GM12878 (cell line): ENCODE data around the gene PTPRN2. TPM values are rescaled to one million over a fixed set of nuclear protein-coding genes. Genes with fewer than 3 reads are reported as not detected.

Source experiments
- ATAC-seq: fragments of 200-7000 bp; cut with Tn5 transposase; 3 replicates; pipeline ENCODE4 v1.9.1; 2020; ENCODE audit warnings: mild to moderate bottlenecking, moderate library complexity
- BruUV-seq: library from RNA; stranded (reverse); fragments of 400-500 nt; replicated peaks from 2 replicates; lab custom pipeline; 2021; lab: Mats Ljungman, UMichigan
- CTCF ChIA-PET: fragments of 300-600 bp; sonication (Branson Sonifier 250); formaldehyde crosslinking; extraction: SDS; loops from one replicate; lab custom pipeline; 2021; ENCODE audit warnings: inconsistent platforms; lab: Yijun Ruan, JAX
- POLR2A ChIA-PET: fragments of 350-600 bp; formaldehyde crosslinking; extraction: SDS; loops from one replicate; lab custom pipeline; 2021; ENCODE audit warnings: inconsistent platforms; lab: Charles Lee
- RAD21 ChIA-PET: fragments of 300-600 bp; sonication (Branson Sonifier 250); formaldehyde crosslinking; loops from one replicate; lab custom pipeline; 2023; ENCODE audit warnings: antibody characterized with exemption; ENCODE audit not compliant: unreplicated experiment; lab: Charles Lee
- SMC1A ChIA-PET: fragments of 300-600 bp; sonication (Branson Sonifier 250); formaldehyde crosslinking; loops from one replicate; lab custom pipeline; 2023; ENCODE audit not compliant: unreplicated experiment, uncharacterized antibody; lab: Charles Lee
- DNase-seq: peaks from one replicate; pipeline ENCODE4 v3.0.0-alpha.2; 2011; ENCODE audit warnings: low read depth, low spot score
- FAIRE-seq: peaks from 3 replicates; lab custom pipeline; 2011; peaks lifted over from hg19 to GRCh38; lab: Jason Lieb, UNC
- H2AFZ ChIP-seq: 2 replicates; pipeline ENCODE4 v1.6.0; 2011; ENCODE audit warnings: low read depth, low read length, control low read depth; ENCODE audit not compliant: control insufficient read depth
- H3K27ac ChIP-seq: 2 replicates; pipeline ENCODE4 v1.5.1; 2011; ENCODE audit warnings: control low read depth; ENCODE audit not compliant: control insufficient read depth, insufficient read depth
- H3K27me3 ChIP-seq, 2 experiments: replicated peaks in 1 of 2; 2 replicates each; pipeline versions ENCODE4 v1.6.0 to v1.6.1; 2011; ENCODE audit warnings: low read length in 1 of 2; ENCODE audit not compliant: control insufficient read depth in 2 of 2, insufficient read depth in 2 of 2
- H3K36me3 ChIP-seq, 2 experiments: 2 replicates each; pipeline ENCODE4 v1.5.1; 2011; ENCODE audit warnings: low read length in 1 of 2; ENCODE audit not compliant: control insufficient read depth in 2 of 2, insufficient read depth in 2 of 2
- H3K4me1 ChIP-seq: 2 replicates; pipeline ENCODE4 v1.6.1; 2011; ENCODE audit warnings: mild to moderate bottlenecking, low read length, moderate library complexity, mixed read lengths; ENCODE audit not compliant: control insufficient read depth, insufficient read depth
- H3K4me2 ChIP-seq: 2 replicates; pipeline ENCODE4 v1.6.0; 2011; ENCODE audit warnings: control low read depth; ENCODE audit not compliant: control insufficient read depth, insufficient read depth
- H3K4me3 ChIP-seq: fragments of 200-600 bp; sonication (generic); 2 replicates; pipeline ENCODE4 v1.5.1; 2016
- H3K79me2 ChIP-seq: 2 replicates; pipeline ENCODE4 v1.6.0; 2011; ENCODE audit warnings: low read length; ENCODE audit not compliant: control insufficient read depth, insufficient read depth
- H3K9ac ChIP-seq: 2 replicates; pipeline ENCODE4 v1.8.0; 2011; ENCODE audit warnings: low read length, control low read depth, mixed read lengths; ENCODE audit not compliant: control insufficient read depth, insufficient read depth
- H3K9me3 ChIP-seq: replicated peaks from 3 replicates; pipeline ENCODE4 v1.5.1; 2011; ENCODE audit warnings: mild to moderate bottlenecking, low read length; ENCODE audit not compliant: control insufficient read depth, insufficient read depth
- H4K20me1 ChIP-seq: 2 replicates; pipeline ENCODE4 v1.6.0; 2011; ENCODE audit not compliant: control insufficient read depth, insufficient read depth
- ATF7 ChIP-seq: fragments of 450-650 bp; IDR thresholded peaks from 2 replicates; pipeline ENCODE4 v1.6.1; 2016; ENCODE audit warnings: low read depth, mild to moderate bottlenecking
- CHD2 ChIP-seq: IDR thresholded peaks from 2 replicates; pipeline ENCODE4 v1.6.1; 2011; ENCODE audit warnings: low read depth, low read length, improper control_type of control experiment, borderline replicate concordance
- GABPA ChIP-seq: IDR thresholded peaks from 2 replicates; pipeline ENCODE4 v1.6.1; 2014; ENCODE audit warnings: antibody characterized with exemption, low read depth, mild to moderate bottlenecking, inconsistent platforms
- HDAC6 ChIP-seq: fragments of 200-600 bp; sonication (generic); IDR thresholded peaks from one replicate; pipeline ENCODE4 v1.8.0; 2017; ENCODE audit warnings: antibody characterized with exemption; ENCODE audit not compliant: unreplicated experiment
- LARP7 ChIP-seq: fragments of 450-650 bp; IDR thresholded peaks from 2 replicates; pipeline ENCODE4 v1.6.1; 2017; ENCODE audit warnings: mild to moderate bottlenecking
- MTA2 ChIP-seq: fragments of 450-650 bp; IDR thresholded peaks from 2 replicates; pipeline ENCODE4 v1.6.1; 2016; ENCODE audit warnings: low read depth, mild to moderate bottlenecking, moderate library complexity
- MTA3 ChIP-seq: IDR thresholded peaks from 2 replicates; pipeline ENCODE4 v1.6.1; 2012; ENCODE audit warnings: low read length, inconsistent platforms, borderline replicate concordance
- MXI1 ChIP-seq: fragments of 150-350 bp; IDR thresholded peaks from 2 replicates; pipeline ENCODE4 v1.6.1; 2011; ENCODE audit warnings: low read depth, mild to moderate bottlenecking, inconsistent platforms, low read length, improper control_type of control experiment
- SPI1 ChIP-seq: IDR thresholded peaks from 2 replicates; pipeline ENCODE4 v1.6.1; 2011; ENCODE audit warnings: low read depth, mild to moderate bottlenecking, low read length, moderate library complexity, borderline replicate concordance; ENCODE audit not compliant: insufficient read depth
- SREBF1 ChIP-seq: IDR thresholded peaks from 2 replicates; pipeline ENCODE4 v1.6.1; 2012; ENCODE audit warnings: mild to moderate bottlenecking, low read length
- STAT1 ChIP-seq: fragments of 450-650 bp; conservative IDR thresholded peaks from 2 replicates; pipeline ENCODE4 v1.6.1; 2014; ENCODE audit warnings: antibody characterized with exemption, mild to moderate bottlenecking
- WRNIP1 ChIP-seq: IDR thresholded peaks from 2 replicates; pipeline ENCODE4 v1.6.1; 2011; ENCODE audit warnings: low read depth, low read length, improper control_type of control experiment, borderline replicate concordance
- WGBS: methylation state at CpG from one replicate; pipeline ENCODE4 v1.1.6; 2016; ENCODE audit warnings: low lambda C conversion rate; ENCODE audit not compliant: insufficient replicate concordance, insufficient coverage; ENCODE audit errors: missing lambda C conversion rate; 5-methylcytosine and 5-hydroxymethylcytosine counted together
- in situ Hi-C: fragments of 300-500 bp; cut with MboI; formaldehyde crosslinking; loops from 9 replicates; pipeline ENCODE4 v1.14.3; 2018; ENCODE audit warnings: mixed read lengths
- intact Hi-C: fragments of 100-400 bp; cut with micrococcal nuclease; formaldehyde crosslinking; loops from one replicate; pipeline ENCODE4 v1.14.2; 2022; ENCODE audit not compliant: unreplicated experiment
- polyA plus RNA-seq, 11 experiments: library from polyadenylated mRNA; depleted of rRNA in 4 of 11; unstranded in 6 of 11; stranded (reverse) in 5 of 11; fragments of >200 nt; fragmentation: Nextera tagmentation in 4 of 11; fragmentation: Illumina TruSeq in 1 of 11; extraction: Ambion mirVana in 4 of 11; extraction: Trizol in 1 of 11; gene quantifications; 1 replicate in 1 of 11; 2 replicates in 10 of 11; pipeline versions ENCODE4 v1.2.1 to v1.2.3, GENCODE V29; 2011 to 2016; ENCODE audit warnings: inconsistent platforms in 2 of 11, missing spikeins in 2 of 11, low read depth in 1 of 11
- total RNA-seq, 4 experiments: library from RNA; depleted of rRNA in 3 of 4; stranded (reverse); fragments of >200 nt in 3 of 4; fragmentation: Illumina TruSeq in 1 of 4; extraction: Trizol in 1 of 4; gene quantifications; 2 replicates each; pipeline versions ENCODE4 v1.2.1 to v1.2.3, GENCODE V29; 2013 to 2021
- TF ChIP-seq, protein P1 (sequence below): fragments of 450-650 bp; IDR thresholded peaks from 2 replicates; pipeline ENCODE4 v1.6.1; 2017; ENCODE audit warnings: mild to moderate bottlenecking, moderate library complexity

PTPRN2 gene
- total and polyA plus RNA-seq, 10 of the 15 experiments (the other 5 are each of a cell fraction or from before 2014, with no cell fraction given): 5.4 TPM; not detected in 9

DNA sequence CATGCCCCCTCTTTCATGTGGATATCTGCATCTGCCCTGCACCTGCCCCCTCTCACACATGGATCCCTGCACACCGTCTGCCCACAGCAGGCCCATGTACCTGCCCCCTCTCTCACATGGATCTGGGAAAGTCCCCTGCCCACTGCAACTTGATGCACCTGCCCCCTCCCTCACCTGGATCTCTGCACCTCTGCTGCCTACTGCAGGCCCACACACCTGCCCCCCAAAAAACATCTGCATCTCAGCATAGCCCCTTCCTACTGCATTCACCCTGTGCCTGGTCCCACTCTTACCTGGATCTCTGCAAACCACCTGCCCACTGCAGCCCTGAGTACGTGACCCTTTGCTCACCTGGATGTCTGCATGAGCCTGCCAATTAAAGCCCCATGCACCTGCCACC lies 479.8 kb downstream of the PTPRN2 start:
- DNase-seq (no peak), ATAC-seq (no peak)
- no peaks in the 10 kb centered on the region for H3K4me1 ChIP-seq
- no TSS peak for BruUV-seq
- H3K27ac ChIP-seq: no peak overlapping the region
- CTCF ChIA-PET: no interaction called here
- in situ Hi-C loops: no loop called here
- no peak overlapping the region for H2AFZ ChIP-seq
- no peak for TF ChIP-seq MTA2
- no peak for TF ChIP-seq MTA3
- TF ChIP-seq ATF7: no peak
- TF ChIP-seq CHD2: no peak
- TF ChIP-seq GABPA: no peak
- TF ChIP-seq MXI1: no peak
- TF ChIP-seq LARP7: no peak
- TF ChIP-seq STAT1: no peak
- no peak for TF ChIP-seq HDAC6
- TF ChIP-seq WRNIP1: no peak
- TF ChIP-seq SPI1: no peak
- TF ChIP-seq, protein P1, sequence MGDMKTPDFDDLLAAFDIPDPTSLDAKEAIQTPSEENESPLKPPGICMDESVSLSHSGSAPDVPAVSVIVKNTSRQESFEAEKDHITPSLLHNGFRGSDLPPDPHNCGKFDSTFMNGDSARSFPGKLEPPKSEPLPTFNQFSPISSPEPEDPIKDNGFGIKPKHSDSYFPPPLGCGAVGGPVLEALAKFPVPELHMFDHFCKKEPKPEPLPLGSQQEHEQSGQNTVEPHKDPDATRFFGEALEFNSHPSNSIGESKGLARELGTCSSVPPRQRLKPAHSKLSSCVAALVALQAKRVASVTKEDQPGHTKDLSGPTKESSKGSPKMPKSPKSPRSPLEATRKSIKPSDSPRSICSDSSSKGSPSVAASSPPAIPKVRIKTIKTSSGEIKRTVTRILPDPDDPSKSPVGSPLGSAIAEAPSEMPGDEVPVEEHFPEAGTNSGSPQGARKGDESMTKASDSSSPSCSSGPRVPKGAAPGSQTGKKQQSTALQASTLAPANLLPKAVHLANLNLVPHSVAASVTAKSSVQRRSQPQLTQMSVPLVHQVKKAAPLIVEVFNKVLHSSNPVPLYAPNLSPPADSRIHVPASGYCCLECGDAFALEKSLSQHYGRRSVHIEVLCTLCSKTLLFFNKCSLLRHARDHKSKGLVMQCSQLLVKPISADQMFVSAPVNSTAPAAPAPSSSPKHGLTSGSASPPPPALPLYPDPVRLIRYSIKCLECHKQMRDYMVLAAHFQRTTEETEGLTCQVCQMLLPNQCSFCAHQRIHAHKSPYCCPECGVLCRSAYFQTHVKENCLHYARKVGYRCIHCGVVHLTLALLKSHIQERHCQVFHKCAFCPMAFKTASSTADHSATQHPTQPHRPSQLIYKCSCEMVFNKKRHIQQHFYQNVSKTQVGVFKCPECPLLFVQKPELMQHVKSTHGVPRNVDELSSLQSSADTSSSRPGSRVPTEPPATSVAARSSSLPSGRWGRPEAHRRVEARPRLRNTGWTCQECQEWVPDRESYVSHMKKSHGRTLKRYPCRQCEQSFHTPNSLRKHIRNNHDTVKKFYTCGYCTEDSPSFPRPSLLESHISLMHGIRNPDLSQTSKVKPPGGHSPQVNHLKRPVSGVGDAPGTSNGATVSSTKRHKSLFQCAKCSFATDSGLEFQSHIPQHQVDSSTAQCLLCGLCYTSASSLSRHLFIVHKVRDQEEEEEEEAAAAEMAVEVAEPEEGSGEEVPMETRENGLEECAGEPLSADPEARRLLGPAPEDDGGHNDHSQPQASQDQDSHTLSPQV: no peak
- no peak for TF ChIP-seq SREBF1
- TF ChIP-seq, all 136 proteins: peak for 0
- intact Hi-C loops: no loop called here
- Histone ChIP-seq H3K4me2 (no peak overlapping the region), H3K36me3 (no peaks in the 10 kb centered on the region), H3K4me3 (no peak overlapping the region), H3K9ac (no peak overlapping the region), H3K27me3 (no peaks in the 10 kb centered on the region), H3K79me2 (no peaks in the 10 kb centered on the region), H4K20me1 (no peaks in the 10 kb centered on the region), H3K9me3 (peaks cover 3% of the 10 kb centered on the region; the same call in 1 of the 3 replicates)
- 0% methylated on average over 2 of the region's 2 CpGs for WGBS
- ChIA-PET SMC1A (no interaction called here), POLR2A (no interaction called here), RAD21 (no interaction called here)
- no peak for FAIRE-seq
